ENCODE results near the gene VTI1A. TPM values are rescaled to one million over a fixed set of nuclear protein-coding genes. Genes with fewer than 3 reads are reported as not detected.

Gene VTI1A
- total RNA-seq, 1 experiment from 2014 or later = 22.0 TPM

DNA sequence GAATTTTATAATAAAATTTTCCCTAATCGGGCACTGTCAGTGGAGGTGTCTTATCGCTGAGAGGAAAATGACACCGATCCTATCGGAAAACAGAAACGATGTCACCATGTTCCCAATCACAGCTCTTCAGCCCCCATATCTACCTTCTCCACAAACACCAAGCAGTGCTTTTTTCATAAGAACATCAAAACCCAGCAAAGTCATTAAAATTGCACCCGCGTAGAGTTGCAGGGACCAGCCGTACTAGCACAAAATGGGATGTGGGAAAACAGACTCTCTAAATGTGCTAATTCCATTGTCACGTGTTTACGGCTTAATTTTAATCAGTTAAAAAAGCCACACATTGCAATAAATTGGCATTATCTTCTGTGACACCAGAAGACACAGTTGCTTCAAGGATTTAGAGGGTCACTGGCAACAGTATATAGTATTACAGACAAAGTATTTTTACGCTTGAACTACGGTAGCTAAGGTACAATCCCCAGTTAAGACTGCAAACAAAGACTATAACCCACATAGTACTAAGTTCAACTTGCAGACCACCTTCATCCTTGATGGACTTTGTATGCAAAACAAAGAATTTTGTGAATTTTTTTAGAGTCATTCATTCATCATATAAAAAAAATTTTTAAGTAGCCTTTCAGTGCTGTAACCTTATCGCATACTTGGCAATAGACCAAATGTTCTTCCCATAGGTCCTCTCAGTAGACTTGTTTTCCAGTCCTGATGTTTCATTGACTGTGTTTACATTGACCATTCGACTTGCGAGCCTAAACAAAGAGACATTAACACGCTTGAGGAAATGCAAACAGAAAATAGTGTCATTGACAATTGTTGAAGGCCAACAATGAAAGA is 116.0 kb downstream of the VTI1A start:
- no CpG with 5 or more reads among the region's 16 CpGs for WGBS (ENCODE audit: extremely low coverage, insufficient read length, low lambda C conversion rate)

More for the DNA sequence above, 116.0 kb downstream of the VTI1A start:
- Mint-ChIP-seq H3K4me3 (no peak overlapping the region), H3K27ac (no peak overlapping the region; a peak in 1 of 7 replicates), H3K9me3 (no peaks in the 10 kb centered on the region), H3K36me3 (ENCODE audit: insufficient read depth in 1 of 3, low read depth in 3 of 3) (no peaks in the 10 kb centered on the region), H3K27me3 (ENCODE audit: low read depth) (no peaks in the 10 kb centered on the region), H3K4me1 (peaks cover 30 to 35% of the 10 kb centered on the region in 2 experiments)
- Histone ChIP-seq H2BK12ac (ENCODE audit: insufficient read length, low read depth, low read length) (no peak overlapping the region), H2BK15ac (ENCODE audit: low read depth, low read length) (no peak overlapping the region), H3K4me2 (ENCODE audit: insufficient read depth, insufficient read length, low read length) (no peak overlapping the region), H2AK5ac (ENCODE audit: insufficient read length, low read length) (no peak overlapping the region), H3K56ac (ENCODE audit: insufficient read length, low read depth, low read length) (no peak overlapping the region), H3K18ac (ENCODE audit: insufficient read length, low read depth, low read length) (no peak overlapping the region), H3K79me2 (ENCODE audit: insufficient read depth, low read length) (no peaks in the 10 kb centered on the region), H3T11ph (ENCODE audit: low read length) (no peak overlapping the region), H2BK120ac (ENCODE audit: low read depth, low read length, poor library complexity, severe bottlenecking) (no peak overlapping the region), H4K5ac (ENCODE audit: insufficient read length, low read depth, low read length) (no peak overlapping the region), H4K8ac (replicated peaks; ENCODE audit: insufficient read length, low read depth, low read length) (no peak overlapping the region), H3K9me3 (ENCODE audit: control insufficient read depth, low read depth, low read length) (no peaks in the 10 kb centered on the region), H3K27me3 (ENCODE audit: insufficient read depth, low read length) (no peaks in the 10 kb centered on the region), H2AFZ (ENCODE audit: low read length) (no peak overlapping the region), H3K4ac (ENCODE audit: low read depth, low read length) (no peak overlapping the region), H3K23ac (ENCODE audit: insufficient read length, low read depth, low read length) (no peak overlapping the region), H3K9ac (ENCODE audit: extremely low read depth, insufficient read length, low read length) (no peak overlapping the region), H2BK20ac (ENCODE audit: low read depth, low read length, poor library complexity, severe bottlenecking) (no peak overlapping the region), H4K91ac (ENCODE audit: insufficient read length, low read depth, low read length) (no peak overlapping the region), H3K4me1 (ENCODE audit: insufficient read depth, low read length) (peaks cover 4% of the 10 kb centered on the region; the same call in 1 of the 2 replicates), H3K27ac (ENCODE audit: insufficient read length, low read depth, low read length) (no peak overlapping the region), H3K79me1 (ENCODE audit: insufficient read depth, low read depth, low read length, poor library complexity, severe bottlenecking) (no peaks in the 10 kb centered on the region), H4K20me1 (ENCODE audit: control insufficient read depth, insufficient read depth, insufficient read length) (no peaks in the 10 kb centered on the region), H3K23me2 (ENCODE audit: insufficient read length, low read depth, low read length, poor library complexity, severe bottlenecking) (no peaks in the 10 kb centered on the region), H3K14ac (ENCODE audit: insufficient read depth, low read length) (no peak overlapping the region), H2BK5ac (ENCODE audit: insufficient read length, low read length) (no peak overlapping the region)
- DNase-seq = no peak
- TF ChIP-seq, protein P1, sequence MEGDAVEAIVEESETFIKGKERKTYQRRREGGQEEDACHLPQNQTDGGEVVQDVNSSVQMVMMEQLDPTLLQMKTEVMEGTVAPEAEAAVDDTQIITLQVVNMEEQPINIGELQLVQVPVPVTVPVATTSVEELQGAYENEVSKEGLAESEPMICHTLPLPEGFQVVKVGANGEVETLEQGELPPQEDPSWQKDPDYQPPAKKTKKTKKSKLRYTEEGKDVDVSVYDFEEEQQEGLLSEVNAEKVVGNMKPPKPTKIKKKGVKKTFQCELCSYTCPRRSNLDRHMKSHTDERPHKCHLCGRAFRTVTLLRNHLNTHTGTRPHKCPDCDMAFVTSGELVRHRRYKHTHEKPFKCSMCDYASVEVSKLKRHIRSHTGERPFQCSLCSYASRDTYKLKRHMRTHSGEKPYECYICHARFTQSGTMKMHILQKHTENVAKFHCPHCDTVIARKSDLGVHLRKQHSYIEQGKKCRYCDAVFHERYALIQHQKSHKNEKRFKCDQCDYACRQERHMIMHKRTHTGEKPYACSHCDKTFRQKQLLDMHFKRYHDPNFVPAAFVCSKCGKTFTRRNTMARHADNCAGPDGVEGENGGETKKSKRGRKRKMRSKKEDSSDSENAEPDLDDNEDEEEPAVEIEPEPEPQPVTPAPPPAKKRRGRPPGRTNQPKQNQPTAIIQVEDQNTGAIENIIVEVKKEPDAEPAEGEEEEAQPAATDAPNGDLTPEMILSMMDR (conservative IDR thresholded peaks at IDR 0.05) = no peak

Data from H9 (cell line).